Testis (tissue), 2 donors: ENCODE measurements around the gene DACT1.

Source experiments
- POLR2A ChIP-seq: fragments of 450-650 bp; IDR thresholded peaks from one replicate; pipeline ENCODE4 v1.6.1; 2017; ENCODE audit warnings: antibody characterized with exemption, mild to moderate bottlenecking, moderate library complexity
- TF ChIP-seq, protein P1 (sequence below), 3 experiments: fragments of 450-650 bp in 2 of 3; fragments of 200-600 bp in 1 of 3; sonication (generic) in 1 of 3; IDR thresholded peaks; one replicate each; pipeline ENCODE4 v1.5.1; 2016 to 2019; ENCODE audit warnings: antibody characterized with exemption in 3 of 3, mild to moderate bottlenecking in 2 of 3, moderate library complexity in 1 of 3

DNA sequence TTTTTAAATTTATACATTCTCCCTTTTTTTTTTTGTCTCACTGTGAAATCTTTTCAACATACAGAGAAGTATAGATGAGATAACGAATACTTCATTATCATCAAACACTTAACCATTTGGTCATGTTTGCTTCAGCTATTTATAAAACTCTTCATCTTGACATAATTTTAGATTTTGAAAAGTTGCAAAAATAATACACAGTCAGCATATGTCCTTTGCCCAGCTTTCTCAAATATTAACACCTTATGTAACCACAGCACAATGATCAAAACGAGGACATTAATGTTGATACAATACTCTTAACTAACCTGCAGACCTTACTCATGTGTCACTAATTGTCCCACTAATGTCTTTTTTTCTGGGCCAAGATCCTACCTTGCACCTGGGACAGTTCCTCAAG lies 36.0 kb downstream of the DACT1 start:
- no peak for TF ChIP-seq POLR2A
- TF ChIP-seq, protein P1, sequence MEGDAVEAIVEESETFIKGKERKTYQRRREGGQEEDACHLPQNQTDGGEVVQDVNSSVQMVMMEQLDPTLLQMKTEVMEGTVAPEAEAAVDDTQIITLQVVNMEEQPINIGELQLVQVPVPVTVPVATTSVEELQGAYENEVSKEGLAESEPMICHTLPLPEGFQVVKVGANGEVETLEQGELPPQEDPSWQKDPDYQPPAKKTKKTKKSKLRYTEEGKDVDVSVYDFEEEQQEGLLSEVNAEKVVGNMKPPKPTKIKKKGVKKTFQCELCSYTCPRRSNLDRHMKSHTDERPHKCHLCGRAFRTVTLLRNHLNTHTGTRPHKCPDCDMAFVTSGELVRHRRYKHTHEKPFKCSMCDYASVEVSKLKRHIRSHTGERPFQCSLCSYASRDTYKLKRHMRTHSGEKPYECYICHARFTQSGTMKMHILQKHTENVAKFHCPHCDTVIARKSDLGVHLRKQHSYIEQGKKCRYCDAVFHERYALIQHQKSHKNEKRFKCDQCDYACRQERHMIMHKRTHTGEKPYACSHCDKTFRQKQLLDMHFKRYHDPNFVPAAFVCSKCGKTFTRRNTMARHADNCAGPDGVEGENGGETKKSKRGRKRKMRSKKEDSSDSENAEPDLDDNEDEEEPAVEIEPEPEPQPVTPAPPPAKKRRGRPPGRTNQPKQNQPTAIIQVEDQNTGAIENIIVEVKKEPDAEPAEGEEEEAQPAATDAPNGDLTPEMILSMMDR (IDR thresholded peaks at IDR 0.05), result no peak
